GM23338 (cell line): ENCODE measurements around the gene CT47C1. TPM values are rescaled to one million over a fixed set of nuclear protein-coding genes. Genes with fewer than 3 reads are reported as not detected.

Experiments used
- ATAC-seq: fragments of 200-7000 bp; cut with Tn5 transposase; 3 replicates; pipeline ENCODE4 v1.9.1; 2020
- DNase-seq: peaks from one replicate; pipeline ENCODE4 v3.0.0-alpha.2; 2015; ENCODE audit warnings: low spot score
- H2AFZ ChIP-seq: fragments of 200-600 bp; sonication (generic); 2 replicates; pipeline ENCODE4 v1.8.0; 2016; ENCODE audit warnings: antibody characterized with exemption, mild to moderate bottlenecking, moderate library complexity
- H3F3A ChIP-seq: fragments of 200-600 bp; sonication (generic); replicated peaks from 2 replicates; pipeline ENCODE4 v1.8.0; 2017; ENCODE audit warnings: antibody characterized with exemption, mixed run types, low read depth
- H3K27ac ChIP-seq: fragments of 200-600 bp; sonication (generic); 2 replicates; pipeline ENCODE4 v1.6.1; 2016; ENCODE audit warnings: low read depth
- H3K27me3 ChIP-seq: fragments of 200-600 bp; sonication (generic); 2 replicates; pipeline ENCODE4 v1.8.0; 2016; ENCODE audit warnings: mild to moderate bottlenecking, mixed run types, moderate library complexity; ENCODE audit not compliant: insufficient read depth
- H3K36me3 ChIP-seq: fragments of 200-600 bp; sonication (generic); 2 replicates; pipeline ENCODE4 v1.8.0; 2016; ENCODE audit warnings: mild to moderate bottlenecking; ENCODE audit not compliant: insufficient read depth
- H3K4me1 ChIP-seq: fragments of 200-600 bp; sonication (generic); 2 replicates; pipeline ENCODE4 v1.8.0; 2016; ENCODE audit warnings: mild to moderate bottlenecking, moderate library complexity; ENCODE audit not compliant: insufficient read depth
- H3K4me2 ChIP-seq: fragments of 200-600 bp; sonication (generic); 2 replicates; pipeline ENCODE4 v1.7.1; 2017; ENCODE audit warnings: mixed run types
- H3K4me3 ChIP-seq: fragments of 200-600 bp; sonication (generic); 2 replicates; pipeline ENCODE4 v1.6.1; 2016; ENCODE audit warnings: mixed run types
- H3K79me2 ChIP-seq: fragments of 200-600 bp; sonication (generic); replicated peaks from 2 replicates; pipeline ENCODE4 v1.8.0; 2017; ENCODE audit warnings: mild to moderate bottlenecking; ENCODE audit not compliant: insufficient read depth
- H3K9me2 ChIP-seq: fragments of 200-600 bp; sonication (generic); 2 replicates; pipeline ENCODE4 v1.8.0; 2017; ENCODE audit not compliant: insufficient read depth
- H4K20me1 ChIP-seq: fragments of 200-600 bp; sonication (generic); replicated peaks from 2 replicates; pipeline ENCODE4 v1.8.0; 2017; ENCODE audit warnings: mild to moderate bottlenecking; ENCODE audit not compliant: insufficient read depth
- H3K27ac Mint-ChIP-seq: 2 replicates; pipeline ENCODE4 v1.8.0; 2020; ENCODE audit warnings: inconsistent platforms, mild to moderate bottlenecking, moderate library complexity, mixed read lengths
- H3K27me3 Mint-ChIP-seq: 3 replicates; pipeline ENCODE4 v1.8.0; 2022; ENCODE audit warnings: low read depth, mild to moderate bottlenecking, moderate library complexity, mixed read lengths, inconsistent platforms; ENCODE audit not compliant: insufficient read depth, poor library complexity
- H3K36me3 Mint-ChIP-seq: 3 replicates; pipeline ENCODE4 v1.8.0; 2021; ENCODE audit warnings: low read depth, mild to moderate bottlenecking, inconsistent platforms, moderate library complexity, mixed read lengths
- H3K4me1 Mint-ChIP-seq: 3 replicates; pipeline ENCODE4 v1.8.0; 2020; ENCODE audit warnings: mild to moderate bottlenecking, inconsistent platforms, mixed read lengths
- H3K4me3 Mint-ChIP-seq: 3 replicates; pipeline ENCODE4 v1.8.0; 2021; ENCODE audit warnings: moderate library complexity, mild to moderate bottlenecking, inconsistent platforms, mixed read lengths
- H3K9me3 Mint-ChIP-seq: 3 replicates; pipeline ENCODE4 v1.8.0; 2020; ENCODE audit warnings: moderate library complexity, mild to moderate bottlenecking, inconsistent platforms, mixed read lengths
- CREB1 ChIP-seq: fragments of 250-450 bp; sonication (Bioruptor Pico); IDR thresholded peaks from 2 replicates; pipeline ENCODE4 v1.5.0; 2020; ENCODE audit warnings: low read depth, mild to moderate bottlenecking, moderate library complexity
- ETS1 ChIP-seq: IDR thresholded peaks from 2 replicates; pipeline ENCODE4 v1.6.1; 2016; ENCODE audit warnings: antibody characterized with exemption
- EZH2phosphoT487 ChIP-seq: fragments of 200-600 bp; sonication (generic); IDR thresholded peaks from one replicate; pipeline ENCODE4 v1.8.1; 2018; ENCODE audit warnings: antibody characterized with exemption; ENCODE audit not compliant: unreplicated experiment
- JUNB ChIP-seq: IDR thresholded peaks from one replicate; pipeline ENCODE4 v1.6.1; 2016; ENCODE audit warnings: antibody characterized with exemption; ENCODE audit not compliant: unreplicated experiment
- NANOG ChIP-seq: IDR thresholded peaks from 2 replicates; pipeline ENCODE4 v1.6.1; 2016; ENCODE audit warnings: antibody characterized with exemption, borderline replicate concordance
- POLR2AphosphoS5 ChIP-seq: IDR thresholded peaks from 2 replicates; pipeline ENCODE4 v1.6.1; 2016; ENCODE audit warnings: antibody characterized with exemption, low read depth
- REST ChIP-seq: IDR thresholded peaks from one replicate; pipeline ENCODE4 v1.6.1; 2018; ENCODE audit warnings: antibody characterized with exemption; ENCODE audit not compliant: unreplicated experiment
- ZNF114 ChIP-seq: fragments of 250-450 bp; sonication (Bioruptor Pico); IDR thresholded peaks from 2 replicates; pipeline ENCODE4 v1.5.0; 2020; ENCODE audit warnings: mild to moderate bottlenecking, moderate library complexity
- ZNF462 ChIP-seq: fragments of 250-450 bp; sonication (Bioruptor Pico); IDR thresholded peaks from 2 replicates; pipeline ENCODE4 v1.5.0; 2020; ENCODE audit warnings: mild to moderate bottlenecking, moderate library complexity
- polyA plus RNA-seq: library from polyadenylated mRNA; unstranded; fragments of >200 nt; fragmentation: Nextera tagmentation; extraction: Ambion mirVana; gene quantifications from 2 replicates; pipeline ENCODE4 v1.2.1, GENCODE V29; 2016
- total RNA-seq: library from RNA; depleted of rRNA; stranded (reverse); fragments of >200 nt; shearing (Covaris generic); gene quantifications from 2 replicates; pipeline ENCODE4 v1.2.3, GENCODE V29; 2014

CT47C1 gene
- total and polyA plus RNA-seq, 2 experiments from 2014 or later: not detected

- TF ChIP-seq ZNF462 (CRISPR knock-in tag) (no peak), CREB1 (CRISPR knock-in tag) (no peak)
These were observed 41.8 kb upstream of the CT47C1 start (continued) for GRCh38 chrX:119030990-119031389.

GRCh38 chrX:119036107-119037029, 36.4 kb upstream of the CT47C1 start:
- H3K4me2 ChIP-seq: no peak overlapping the region
- H4K20me1 ChIP-seq: no peaks in the 10 kb centered on the region
- DNase-seq (no peak), ATAC-seq (no peak)
- no peaks in the 10 kb centered on the region for H3K79me2 ChIP-seq
- H3K27ac ChIP-seq: no peak overlapping the region
- H3K9me2 ChIP-seq: no peaks in the 10 kb centered on the region
- peaks cover 7% of the 10 kb centered on the region; the same call in 2 of the 3 replicates for H3K36me3 Mint-ChIP-seq
- H3K27me3 ChIP-seq: no peaks in the 10 kb centered on the region
- no peaks in the 10 kb centered on the region for H3F3A ChIP-seq
- no peak overlapping the region for H3K4me3 Mint-ChIP-seq
- H3K4me1 ChIP-seq: no peaks in the 10 kb centered on the region
- H3K27ac Mint-ChIP-seq: no peak overlapping the region
- H3K4me3 ChIP-seq: no peak overlapping the region
- no peak overlapping the region for H2AFZ ChIP-seq
- H3K36me3 ChIP-seq: no peaks in the 10 kb centered on the region
- H3K27me3 Mint-ChIP-seq: peaks cover 2% of the 10 kb centered on the region
- H3K9me3 Mint-ChIP-seq: peaks cover 24% of the 10 kb centered on the region
- peaks cover 5% of the 10 kb centered on the region; the same call in 1 of the 3 replicates for H3K4me1 Mint-ChIP-seq
- TF ChIP-seq EZH2phosphoT487: no peak
- no peak for TF ChIP-seq JUNB
- TF ChIP-seq NANOG: no peak
- TF ChIP-seq POLR2AphosphoS5: no peak
- no peak for TF ChIP-seq ZNF114 (CRISPR knock-in tag)
- TF ChIP-seq REST: no peak
- no peak for TF ChIP-seq ETS1
- TF ChIP-seq CREB1 (CRISPR knock-in tag): no peak
